OCI-LY1 (cell line): ENCODE measurements around the gene NLGN3.

Source experiments
- CTCF ChIP-seq: fragments of 200-600 bp; sonication (generic), shearing (Covaris generic); IDR thresholded peaks from 2 replicates; pipeline ENCODE4 v1.5.1; 2017; ENCODE audit warnings: mild to moderate bottlenecking, antibody characterized with exemption, low read length, moderate library complexity, mixed read lengths
- EZH2 ChIP-seq: fragments of 200-600 bp; sonication (generic), shearing (Covaris generic); IDR thresholded peaks from 2 replicates; pipeline ENCODE4 v1.8.0; 2017; ENCODE audit warnings: borderline replicate concordance, mixed run types, mild to moderate bottlenecking, antibody characterized with exemption, low read length, moderate library complexity, mixed read lengths

- no peak for TF ChIP-seq CTCF
- TF ChIP-seq EZH2: no peak
Observed at GRCh38 chrX:71111141-71111843, 33.3 kb upstream of the NLGN3 start, which contains the start of gene IL2RG.
